Vein endothelial cell (primary cell): ENCODE measurements around the gene EHD3. TPM values are rescaled to one million over a fixed set of nuclear protein-coding genes. Genes with fewer than 3 reads are reported as not detected.

Source experiments
- small RNA-seq: library from RNA; depleted of rRNA; stranded (forward); fragments of <200 nt; gene quantifications from one replicate; pipeline ENCODE3, GENCODE V24; 2012
- total RNA-seq: library from RNA; depleted of rRNA; stranded (reverse); fragments of >200 nt; gene quantifications from 2 replicates; pipeline ENCODE4 v1.2.3, GENCODE V29; 2012

The EHD3 gene
- 4.9 and 5.2 TPM in 2 replicates for total RNA-seq

GRCh38 chr2:31233741-31234682, at the start of gene EHD3:
EHD3 (plus strand) TSS chr2:31234152; CDS start chr2:31234622, 470 bp downstream.

GRCh38 chr2:31217465-31218200, 16.3 kb upstream of the EHD3 start, which contains the start of gene CAPN14:
CAPN14 (minus strand) TSS chr2:31217515; CDS start chr2:31205447, 12,068 bp downstream.

Small RNA genes lying within 50 kb of the gene (small RNA-seq; reads per million reads assigned to genes)
- gene RNA5SP90 = not detected

Other genes with a start within 250 kb of the EHD3 start
- gene GALNT14, start 95.7 kb upstream of the EHD3 start, total RNA-seq = 0.57 TPM in 1 of 2 replicates, not detected in the other
- 0.10 TPM in 1 of 2 replicates, not detected in the other for gene CAPN14, start 16.6 kb upstream of the EHD3 start, total RNA-seq
- not detected in 2 replicates for gene XDH, start 180.6 kb downstream of the EHD3 start, total RNA-seq